GM12874 (cell line): Measurements from ENCODE around the gene GATA5.

Experiments used
- TF ChIP-seq, protein P1 (sequence below): IDR thresholded peaks from 2 replicates; pipeline ENCODE4 v1.5.1; 2011; ENCODE audit warnings: low read depth, mild to moderate bottlenecking, control low read depth, low read length, moderate library complexity; ENCODE audit not compliant: insufficient read depth

Gene GATA5

DNA sequence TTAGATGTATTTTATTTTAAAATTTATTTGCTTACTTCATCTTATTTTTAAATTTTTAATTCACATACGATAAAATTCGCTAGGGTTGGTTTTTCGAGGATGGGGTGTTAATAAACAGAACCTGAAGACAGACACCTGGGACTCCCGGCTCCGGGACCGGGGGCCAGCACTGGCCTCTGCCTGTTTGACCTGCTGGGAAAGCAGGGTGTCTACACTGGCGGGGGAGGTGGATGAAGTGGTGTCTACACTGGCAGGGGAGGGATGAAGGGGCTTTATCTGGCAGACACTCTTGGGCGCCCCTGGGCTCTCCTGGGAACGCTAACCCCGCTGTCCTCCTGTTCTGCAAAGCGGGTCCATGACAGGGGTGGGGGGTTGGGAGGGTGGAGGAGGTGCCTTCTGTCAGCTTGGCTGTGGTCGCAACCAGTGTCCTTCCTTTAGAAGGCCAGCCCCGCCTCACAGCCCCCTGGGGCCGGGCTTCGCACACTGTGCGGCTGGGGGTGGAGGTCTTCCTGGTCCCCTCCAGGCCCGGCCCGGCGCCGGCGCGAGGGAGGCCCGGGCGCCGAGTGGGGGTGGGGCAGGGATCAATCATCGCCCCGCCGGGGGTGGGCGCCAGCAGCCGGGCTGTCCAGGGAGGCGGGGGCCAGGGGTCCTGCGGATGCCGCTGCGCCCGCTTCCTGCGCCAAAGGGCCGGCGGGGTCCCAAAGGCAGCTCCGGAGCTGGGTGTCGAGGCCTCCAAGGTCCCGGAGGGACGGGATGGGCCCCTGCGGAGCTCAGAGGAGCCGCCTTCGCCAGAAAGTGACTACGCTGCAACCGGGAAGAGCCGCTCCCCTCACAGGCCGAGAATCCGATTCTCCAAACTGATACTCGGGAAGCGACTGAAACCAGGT lies 1.8 kb downstream of the GATA5 start:
- TF ChIP-seq, protein P1, sequence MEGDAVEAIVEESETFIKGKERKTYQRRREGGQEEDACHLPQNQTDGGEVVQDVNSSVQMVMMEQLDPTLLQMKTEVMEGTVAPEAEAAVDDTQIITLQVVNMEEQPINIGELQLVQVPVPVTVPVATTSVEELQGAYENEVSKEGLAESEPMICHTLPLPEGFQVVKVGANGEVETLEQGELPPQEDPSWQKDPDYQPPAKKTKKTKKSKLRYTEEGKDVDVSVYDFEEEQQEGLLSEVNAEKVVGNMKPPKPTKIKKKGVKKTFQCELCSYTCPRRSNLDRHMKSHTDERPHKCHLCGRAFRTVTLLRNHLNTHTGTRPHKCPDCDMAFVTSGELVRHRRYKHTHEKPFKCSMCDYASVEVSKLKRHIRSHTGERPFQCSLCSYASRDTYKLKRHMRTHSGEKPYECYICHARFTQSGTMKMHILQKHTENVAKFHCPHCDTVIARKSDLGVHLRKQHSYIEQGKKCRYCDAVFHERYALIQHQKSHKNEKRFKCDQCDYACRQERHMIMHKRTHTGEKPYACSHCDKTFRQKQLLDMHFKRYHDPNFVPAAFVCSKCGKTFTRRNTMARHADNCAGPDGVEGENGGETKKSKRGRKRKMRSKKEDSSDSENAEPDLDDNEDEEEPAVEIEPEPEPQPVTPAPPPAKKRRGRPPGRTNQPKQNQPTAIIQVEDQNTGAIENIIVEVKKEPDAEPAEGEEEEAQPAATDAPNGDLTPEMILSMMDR: no peak

DNA sequence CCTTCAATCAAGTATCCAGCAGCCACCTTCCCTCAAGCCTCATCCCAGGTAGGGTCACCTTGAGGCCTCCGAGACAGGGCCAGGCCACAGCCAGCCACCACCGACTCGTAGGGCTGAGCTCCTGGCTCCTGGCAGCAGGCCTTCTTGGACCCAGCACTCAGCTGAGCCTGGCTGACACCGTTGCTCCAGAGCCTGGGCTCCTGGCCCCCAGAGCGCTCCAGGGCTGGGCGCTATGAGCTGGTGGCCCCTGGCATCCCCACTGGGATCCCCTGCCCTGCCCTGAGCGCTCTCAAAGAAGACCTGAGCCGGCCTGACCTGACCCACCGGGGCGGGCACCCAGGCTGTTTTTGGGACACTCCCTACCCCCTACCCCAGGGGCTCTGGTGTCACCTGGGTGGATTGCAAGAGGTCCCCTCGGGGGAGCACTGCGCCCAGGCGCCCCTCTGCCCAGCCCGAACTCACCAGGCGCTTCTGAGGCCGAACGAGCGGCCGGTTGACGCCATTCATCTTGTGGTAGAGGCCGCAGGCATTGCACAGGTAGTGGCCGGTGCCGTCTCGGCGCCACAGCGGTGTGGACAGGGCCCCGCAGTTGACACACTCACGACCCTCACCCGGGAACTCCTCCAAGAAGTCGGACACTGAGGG lies 2.7 kb downstream of the GATA5 start:
- TF ChIP-seq, protein P1: no peak

- TF ChIP-seq, protein P1: no peak
Observed at GRCh38 chr20:62472138-62472940, 3.5 kb downstream of the GATA5 start.

DNA sequence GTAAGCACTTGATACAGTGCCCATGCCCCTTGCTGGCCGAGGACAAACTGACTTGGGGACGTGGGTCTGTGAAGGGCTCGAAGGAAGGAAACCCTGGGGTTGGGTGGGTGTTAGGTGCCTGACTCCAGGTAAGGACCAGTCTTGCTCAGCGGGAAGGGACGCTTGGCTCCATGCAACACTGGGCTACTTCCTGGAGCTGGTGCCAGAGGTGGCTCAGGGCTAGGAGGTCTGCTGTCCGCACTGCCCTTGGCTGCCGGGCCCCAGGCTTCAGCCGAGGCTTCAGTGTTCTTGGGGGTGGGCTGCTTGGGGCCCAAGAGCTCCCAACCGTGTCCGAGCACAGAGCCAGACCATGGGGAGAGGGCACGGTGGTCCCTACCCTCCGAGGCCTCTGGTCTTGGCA lies 5.3 kb downstream of the GATA5 start:
- TF ChIP-seq, protein P1: no peak

DNA sequence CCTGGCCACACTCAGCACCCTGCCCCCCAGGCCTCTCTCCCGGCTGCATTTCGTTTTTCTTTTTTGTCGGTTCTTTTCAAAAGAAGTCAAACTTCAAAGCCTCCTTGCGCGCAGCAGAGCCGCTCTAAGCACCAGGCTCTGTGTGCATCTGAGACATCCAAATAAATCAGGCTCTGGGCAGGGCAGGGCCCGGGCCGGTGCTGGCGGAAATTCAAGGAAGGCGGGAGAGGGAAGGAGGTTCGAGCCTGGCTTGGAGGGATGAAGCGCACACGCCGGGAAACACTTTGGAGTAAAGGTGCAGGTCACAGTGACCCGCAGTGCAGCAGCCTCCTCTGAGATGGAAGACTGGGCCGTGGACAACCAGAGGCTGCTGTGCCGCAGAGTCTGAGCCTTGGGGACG lies 5.8 kb downstream of the GATA5 start:
- TF ChIP-seq, protein P1: no peak

GRCh38 chr20:62469352-62469751 lies 6.4 kb downstream of the GATA5 start:
- TF ChIP-seq, protein P1: no peak
